ENCODE data around the gene HERC5. TPM values are rescaled to one million over a fixed set of nuclear protein-coding genes. Genes with fewer than 3 reads are reported as not detected.
"Not testable (repeated sequence)": the region's sequence is repeated elsewhere in the genome, so short reads cannot be mapped to it uniquely, and the experiment has no call there.

The HERC5 gene
- total RNA-seq, 4 donors from 2014 or later = 2.9 to 4.5 (median 3.9) TPM

DNA sequence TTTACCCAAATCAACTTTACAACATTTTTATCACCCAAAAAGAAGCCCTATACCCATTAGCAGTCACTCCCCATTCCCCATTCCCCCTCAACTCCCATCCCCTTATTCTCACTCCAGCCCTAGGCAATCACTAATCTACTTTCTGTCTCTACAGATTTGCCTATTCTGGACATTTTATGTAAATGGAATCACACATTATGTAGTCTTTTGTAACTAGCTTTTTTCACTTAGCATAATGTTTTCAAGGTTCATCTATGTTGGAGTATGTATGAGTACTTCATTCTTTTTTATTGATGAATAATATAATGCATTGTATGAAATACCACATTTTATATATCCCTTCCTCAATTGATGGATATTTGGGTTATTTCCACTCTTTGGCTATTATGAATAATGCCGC lies 36.1 kb upstream of the HERC5 start:
- Histone ChIP-seq H3K9me3 (no peaks in the 10 kb centered on the region), H3K27ac (replicated peaks in 1 of 4) (no peak overlapping the region), H3K27me3 (no peaks in the 10 kb centered on the region), H3K4me3 (no peak overlapping the region), H3K36me3 (peaks cover 0 to 19% (median 0%) of the 10 kb centered on the region in 4 donors), H3K4me1 (no peaks in the 10 kb centered on the region)
- TF ChIP-seq POLR2A (IDR thresholded peaks at IDR 0.05; ENCODE audit: low read depth) (no peak), POLR2AphosphoS5 (IDR thresholded peaks at IDR 0.05) (no peak), EP300 (IDR thresholded peaks at IDR 0.05) (no peak)
- TF ChIP-seq, protein P1, sequence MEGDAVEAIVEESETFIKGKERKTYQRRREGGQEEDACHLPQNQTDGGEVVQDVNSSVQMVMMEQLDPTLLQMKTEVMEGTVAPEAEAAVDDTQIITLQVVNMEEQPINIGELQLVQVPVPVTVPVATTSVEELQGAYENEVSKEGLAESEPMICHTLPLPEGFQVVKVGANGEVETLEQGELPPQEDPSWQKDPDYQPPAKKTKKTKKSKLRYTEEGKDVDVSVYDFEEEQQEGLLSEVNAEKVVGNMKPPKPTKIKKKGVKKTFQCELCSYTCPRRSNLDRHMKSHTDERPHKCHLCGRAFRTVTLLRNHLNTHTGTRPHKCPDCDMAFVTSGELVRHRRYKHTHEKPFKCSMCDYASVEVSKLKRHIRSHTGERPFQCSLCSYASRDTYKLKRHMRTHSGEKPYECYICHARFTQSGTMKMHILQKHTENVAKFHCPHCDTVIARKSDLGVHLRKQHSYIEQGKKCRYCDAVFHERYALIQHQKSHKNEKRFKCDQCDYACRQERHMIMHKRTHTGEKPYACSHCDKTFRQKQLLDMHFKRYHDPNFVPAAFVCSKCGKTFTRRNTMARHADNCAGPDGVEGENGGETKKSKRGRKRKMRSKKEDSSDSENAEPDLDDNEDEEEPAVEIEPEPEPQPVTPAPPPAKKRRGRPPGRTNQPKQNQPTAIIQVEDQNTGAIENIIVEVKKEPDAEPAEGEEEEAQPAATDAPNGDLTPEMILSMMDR (IDR thresholded peaks at IDR 0.05) = no peak
- no peak for DNase-seq (ENCODE audit: extremely low spot score)
- 97% methylated on average over 1 of the region's 1 CpG for WGBS
- intact Hi-C loops (cut with DNase I) = no loop called here

DNA sequence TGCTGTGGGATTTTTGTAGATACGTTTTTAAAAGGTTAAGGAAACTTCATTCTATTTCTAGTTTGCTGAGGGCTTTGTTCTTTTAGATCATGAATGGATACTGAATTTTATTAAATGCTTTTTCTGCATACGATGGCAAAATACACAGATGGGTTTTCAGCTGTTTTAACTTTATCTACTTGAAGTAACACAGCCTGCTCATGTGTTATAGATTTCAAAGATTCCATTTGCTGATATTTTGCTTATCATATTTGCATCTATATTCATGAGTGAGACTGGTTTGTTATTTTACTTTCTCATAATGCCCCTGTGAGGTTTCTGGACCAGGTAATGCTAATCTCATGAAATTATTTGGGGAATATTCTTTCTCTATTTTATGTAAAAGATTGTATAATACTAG lies 34.5 kb upstream of the HERC5 start:
- no peak for DNase-seq (ENCODE audit: extremely low spot score)
- no peaks in the 10 kb centered on the region for H3K4me1 ChIP-seq
- H3K36me3 ChIP-seq = peaks cover 0 to 26% (median 2%) of the 10 kb centered on the region in 4 donors
- no peaks in the 10 kb centered on the region for H3K9me3 ChIP-seq
- intact Hi-C loops (cut with DNase I) = no loop called here
- H3K27me3 ChIP-seq = no peaks in the 10 kb centered on the region
- TF ChIP-seq POLR2A (IDR thresholded peaks at IDR 0.05; ENCODE audit: low read depth) (no peak), POLR2AphosphoS5 (IDR thresholded peaks at IDR 0.05) (no peak), EP300 (IDR thresholded peaks at IDR 0.05) (no peak)
- TF ChIP-seq, protein P1 (IDR thresholded peaks at IDR 0.05) = no peak
- H3K27ac ChIP-seq (replicated peaks in 1 of 4) = no peak overlapping the region
- H3K4me3 ChIP-seq = no peak overlapping the region
- 91% methylated on average over 2 of the region's 2 CpGs for WGBS

DNA sequence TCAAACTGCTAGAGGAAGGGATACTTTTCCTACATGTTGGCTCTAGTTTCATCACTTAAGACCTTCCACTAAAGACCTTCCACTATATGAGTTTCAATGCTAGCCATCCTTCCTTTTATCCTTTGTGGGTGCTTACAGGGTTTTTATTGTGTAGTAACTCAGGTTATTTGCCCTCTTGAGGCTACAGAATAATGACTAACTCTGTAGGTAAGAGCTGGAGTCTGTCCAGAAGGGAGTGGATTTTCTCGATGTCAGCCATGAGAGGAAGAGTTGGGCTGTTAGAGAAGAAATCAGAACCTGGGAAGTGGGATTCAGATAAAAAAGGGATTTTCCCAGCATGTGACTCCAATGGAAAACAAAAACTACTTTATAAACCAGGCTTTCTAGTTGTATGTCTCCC lies 27.5 kb upstream of the HERC5 start:
- DNase-seq (ENCODE audit: extremely low spot score) = no peak
- H3K27me3 ChIP-seq = no peaks in the 10 kb centered on the region
- H3K27ac ChIP-seq (replicated peaks in 1 of 4) = no peak overlapping the region
- WGBS = 79% methylated on average over 1 of the region's 1 CpG
- no peak overlapping the region for H3K4me3 ChIP-seq
- H3K4me1 ChIP-seq = no peaks in the 10 kb centered on the region
- H3K36me3 ChIP-seq = peaks cover 0 to 63% (median 24%) of the 10 kb centered on the region in 4 donors
- TF ChIP-seq, protein P1 (IDR thresholded peaks at IDR 0.05) = no peak
- TF ChIP-seq POLR2AphosphoS5 (IDR thresholded peaks at IDR 0.05) = no peak
- TF ChIP-seq EP300 (IDR thresholded peaks at IDR 0.05) = no peak
- no peak for TF ChIP-seq POLR2A (IDR thresholded peaks at IDR 0.05; ENCODE audit: low read depth)
- intact Hi-C loops (cut with DNase I) = no loop called here
- H3K9me3 ChIP-seq = no peaks in the 10 kb centered on the region

DNA sequence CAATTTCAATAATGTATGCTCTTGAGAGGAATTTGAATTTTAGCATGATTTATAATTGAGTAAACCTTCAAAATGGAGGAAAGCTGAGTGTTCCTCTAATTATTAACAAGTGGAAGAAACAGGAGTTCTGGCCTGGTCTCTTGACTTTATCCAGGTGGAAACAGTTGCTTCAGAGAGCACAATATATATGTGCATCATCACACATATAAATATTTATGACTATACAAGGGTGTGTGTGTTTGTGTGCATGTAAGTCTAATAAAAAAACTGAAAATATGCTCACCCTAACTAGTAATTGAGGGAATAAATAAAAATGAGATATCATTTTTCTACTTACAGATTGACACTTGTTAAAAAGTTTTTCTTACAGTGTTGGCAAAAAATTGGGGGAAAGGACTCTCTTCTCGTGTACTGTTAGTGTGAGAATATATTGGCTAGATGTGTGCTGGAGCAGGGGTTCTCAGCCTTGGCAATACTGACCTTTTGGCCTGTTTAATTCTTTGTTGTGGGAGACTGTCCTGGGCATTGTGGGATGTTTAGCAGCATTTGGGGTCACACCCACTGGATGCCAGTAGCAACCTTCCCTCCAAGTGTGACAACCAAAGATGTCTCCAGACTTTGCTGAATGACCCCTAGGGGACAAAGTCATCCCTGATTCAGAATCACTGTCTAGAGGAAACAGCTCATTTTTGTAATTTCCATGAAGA lies 20.8 kb upstream of the HERC5 start:
- DNase-seq (ENCODE audit: extremely low spot score) = no peak
- TF ChIP-seq POLR2A (IDR thresholded peaks at IDR 0.05; ENCODE audit: low read depth) (no peak), POLR2AphosphoS5 (IDR thresholded peaks at IDR 0.05) (no peak), EP300 (IDR thresholded peaks at IDR 0.05) (no peak)
- TF ChIP-seq, protein P1 (IDR thresholded peaks at IDR 0.05) = no peak
- WGBS = 97% methylated on average over 1 of the region's 1 CpG
- no peaks in the 10 kb centered on the region for H3K9me3 ChIP-seq
- intact Hi-C loops (cut with DNase I) = no loop called here
- H3K4me1 ChIP-seq = no peaks in the 10 kb centered on the region
- no peak overlapping the region for H3K27ac ChIP-seq (replicated peaks in 1 of 4)
- H3K27me3 ChIP-seq = no peaks in the 10 kb centered on the region
- H3K4me3 ChIP-seq = no peak overlapping the region
- H3K36me3 ChIP-seq = peaks cover 0 to 49% (median 25%) of the 10 kb centered on the region in 4 donors

DNA sequence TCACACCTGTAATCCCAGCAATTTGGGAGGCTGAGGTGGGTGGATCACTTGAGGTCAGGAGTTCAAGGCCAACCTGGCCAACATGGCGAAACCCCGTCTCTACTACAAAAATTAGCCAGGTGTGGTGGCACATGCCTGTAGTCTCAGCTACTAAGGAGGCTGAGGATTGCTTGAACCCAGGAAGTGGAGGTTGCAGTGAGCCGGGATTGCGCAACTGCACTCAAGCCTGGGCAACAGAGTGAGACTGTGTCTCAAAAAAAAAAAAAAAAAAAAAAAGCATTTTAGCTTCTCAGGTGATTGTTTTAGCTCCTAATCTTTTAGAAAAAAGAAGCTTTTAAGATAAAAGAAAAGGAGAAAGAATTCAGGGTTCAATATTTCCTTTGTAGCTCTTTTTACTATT lies 19.0 kb upstream of the HERC5 start:
- H3K9me3 ChIP-seq; H3K27me3 ChIP-seq; H3K4me3 ChIP-seq; H3K4me1 ChIP-seq; H3K27ac ChIP-seq (replicated peaks in 1 of 4); intact Hi-C loops (cut with DNase I); DNase-seq (ENCODE audit: extremely low spot score): not testable (repeated sequence)
- H3K36me3 ChIP-seq = peaks cover 0 to 48% (median 25%) of the 10 kb centered on the region in 4 donors
- 95% methylated on average over 4 of the region's 4 CpGs for WGBS

All from esophagus muscularis mucosa (tissue), 4 donors.